GM12875 (cell line): ENCODE measurements around the gene SELL.

ENCODE experiments used
- H3K4me3 ChIP-seq: one replicate; pipeline ENCODE4 v1.5.1; 2011; ENCODE audit warnings: low read depth, low read length, control low read depth
- CTCF ChIP-seq: IDR thresholded peaks from 2 replicates; pipeline ENCODE4 v1.5.1; 2011; ENCODE audit warnings: low read depth, mild to moderate bottlenecking, control low read depth, inconsistent platforms, low read length, moderate library complexity, borderline replicate concordance; ENCODE audit not compliant: insufficient read depth

SELL gene

GRCh38 chr1:169707912-169708604 lies 3.4 kb downstream of the SELL start:
- no peak for TF ChIP-seq CTCF
- H3K4me3 ChIP-seq, result peak overlapping the region; percentile 22

GRCh38 chr1:169704797-169705196 lies 6.6 kb downstream of the SELL start:
- H3K4me3 ChIP-seq, result no peak overlapping the region
- no peak for TF ChIP-seq CTCF

- no peak for TF ChIP-seq CTCF
- no peak overlapping the region for H3K4me3 ChIP-seq
Observed at GRCh38 chr1:169701261-169702005, 10.0 kb downstream of the SELL start.

- no peak for TF ChIP-seq CTCF
- H3K4me3 ChIP-seq, result no peak overlapping the region
Observed at GRCh38 chr1:169699707-169700106, 11.7 kb downstream of the SELL start.

- TF ChIP-seq CTCF, result no peak
- H3K4me3 ChIP-seq, result no peak overlapping the region
Observed at GRCh38 chr1:169698976-169699375, 12.4 kb downstream of the SELL start.

GRCh38 chr1:169697755-169698154 lies 13.7 kb downstream of the SELL start:
- H3K4me3 ChIP-seq, result no peak overlapping the region
- no peak for TF ChIP-seq CTCF

GRCh38 chr1:169696273-169697100 lies 14.9 kb downstream of the SELL start:
- no peak for TF ChIP-seq CTCF
- H3K4me3 ChIP-seq, result no peak overlapping the region
